NCI-H526 (cell line): ENCODE results near the gene ACP6.

Source experiments
- DNase-seq, 2 experiments: peaks; one replicate each; lab custom pipeline; 2025; lab: John Stamatoyannopoulos, UW

Gene ACP6

GRCh38 chr1:147651466-147651865 lies 18.9 kb downstream of the ACP6 start:
- DNase-seq, result peak in 1 of 2 experiments; percentile 50

GRCh38 chr1:147648933-147649332 lies 21.4 kb downstream of the ACP6 start:
- DNase-seq, result no peak

- DNase-seq, result no peak
These were observed 22.3 kb downstream of the ACP6 start for GRCh38 chr1:147647796-147648633.

- DNase-seq, result no peak
These were observed 26.4 kb downstream of the ACP6 start for GRCh38 chr1:147643974-147644373.

DNA sequence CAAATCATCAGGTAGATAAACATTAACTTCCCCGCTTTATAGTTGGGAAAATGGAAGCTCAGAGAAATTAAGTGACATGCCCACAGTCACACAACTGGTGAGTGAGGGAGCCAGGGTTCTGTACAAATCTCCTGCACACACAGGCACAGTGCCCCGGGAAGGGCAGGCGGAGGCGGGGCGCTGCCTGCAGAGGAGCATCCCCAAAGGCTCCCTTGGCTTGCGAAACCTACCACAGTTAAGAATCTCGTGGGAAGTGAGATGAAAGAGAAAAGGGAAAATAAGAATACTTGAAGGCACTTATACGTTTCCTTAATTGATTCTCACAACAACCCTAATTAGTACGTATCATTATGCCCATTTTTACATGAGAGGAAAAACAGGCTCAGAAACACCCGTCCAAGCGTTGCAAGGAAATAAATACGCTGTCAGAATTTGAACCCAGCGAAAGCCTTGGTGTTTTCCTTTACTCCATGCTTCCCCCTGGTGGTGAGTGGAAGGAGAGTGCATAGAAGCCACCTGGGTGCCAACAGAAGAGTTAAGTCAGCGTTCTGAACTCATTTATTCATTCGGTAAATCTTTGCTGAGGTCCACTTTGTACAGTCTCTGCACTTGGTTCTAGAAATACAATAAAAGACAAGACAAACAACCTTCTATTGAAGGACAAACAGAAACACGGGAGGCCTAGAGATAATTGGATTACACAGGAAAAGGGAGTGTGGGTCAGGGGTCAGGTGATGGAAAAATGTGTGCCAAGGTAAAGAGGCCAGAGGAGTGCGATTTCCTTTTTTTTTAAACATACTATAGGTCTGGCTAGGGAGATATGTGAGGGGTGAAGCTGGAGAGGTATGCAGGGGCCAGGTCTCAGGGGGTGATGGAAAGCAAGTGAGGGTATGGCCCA lies 28.4 kb downstream of the ACP6 start:
- DNase-seq, result peak; percentile 71 to 93

- no peak for DNase-seq
These were observed 29.0 kb downstream of the ACP6 start for GRCh38 chr1:147641291-147641690.

- peak; percentile 95 to 99 for DNase-seq
These were observed 29.7 kb downstream of the ACP6 start for GRCh38 chr1:147640553-147641165.

DNA sequence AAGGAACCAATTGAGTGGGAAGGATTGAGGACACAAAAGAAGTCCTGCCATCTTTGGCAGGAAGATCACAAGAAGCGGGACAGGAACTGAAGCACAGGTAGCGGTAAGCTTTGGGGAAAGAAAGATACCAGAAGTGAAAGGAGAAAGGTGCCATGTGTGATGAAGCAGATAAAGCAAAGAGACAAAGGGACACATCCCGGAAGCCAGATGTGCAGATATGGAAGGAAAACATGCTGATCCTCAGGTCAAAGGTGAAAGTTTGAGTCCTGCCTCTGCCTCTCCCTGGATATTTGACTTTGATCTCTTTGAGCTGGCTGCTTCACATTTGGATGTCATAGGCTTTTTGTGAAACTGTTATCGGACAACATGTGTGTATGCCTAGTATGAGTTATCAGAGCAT lies 34.0 kb downstream of the ACP6 start:
- no peak for DNase-seq

- no peak for DNase-seq
These were observed 35.0 kb downstream of the ACP6 start for GRCh38 chr1:147635342-147635741.

DNA sequence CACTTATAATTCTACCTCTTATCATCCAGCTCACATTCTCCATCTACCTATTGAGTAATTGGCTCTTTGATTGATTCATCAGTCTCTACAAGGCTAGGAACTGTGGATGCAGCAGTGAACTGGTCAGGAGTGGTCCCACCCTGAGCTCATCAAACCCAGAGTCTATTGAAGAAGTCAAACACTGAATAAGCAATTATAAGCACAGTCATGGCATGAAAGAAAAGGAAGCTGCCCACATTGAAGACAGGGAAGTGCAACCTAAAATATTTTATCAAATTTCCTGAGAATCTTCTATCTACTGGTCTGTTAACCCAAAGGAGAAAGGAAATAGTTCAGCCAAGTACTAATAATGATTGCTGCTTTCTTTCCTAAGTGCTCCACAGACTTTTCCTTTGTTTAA lies 35.7 kb downstream of the ACP6 start:
- DNase-seq, result no peak

GRCh38 chr1:147633759-147634158 lies 36.6 kb downstream of the ACP6 start:
- DNase-seq, result no peak

DNA sequence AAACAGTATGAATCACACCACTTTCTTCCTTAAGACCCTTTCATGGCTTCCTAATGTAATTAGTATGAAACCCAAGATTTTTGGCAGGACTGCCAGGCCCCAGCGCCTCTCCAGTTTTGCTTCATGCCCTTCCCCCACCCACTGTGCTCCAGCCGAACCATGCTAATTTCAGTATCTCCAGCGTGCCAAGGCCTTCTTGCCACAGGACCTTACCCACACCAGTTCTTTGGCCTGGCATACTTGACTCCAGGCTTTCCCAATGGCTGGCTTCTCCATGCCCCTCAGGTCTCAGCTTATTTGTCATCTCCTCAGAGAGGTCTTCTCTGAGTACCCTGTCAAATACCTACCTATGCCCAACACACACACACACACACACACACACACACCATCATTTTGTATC lies 38.5 kb downstream of the ACP6 start:
- no peak for DNase-seq

GRCh38 chr1:147630447-147630846 lies 39.9 kb downstream of the ACP6 start:
- DNase-seq, result no peak

GRCh38 chr1:147630022-147630421 lies 40.3 kb downstream of the ACP6 start:
- DNase-seq, result no peak

- no peak for DNase-seq
These were observed 41.9 kb downstream of the ACP6 start for GRCh38 chr1:147628441-147628840.

GRCh38 chr1:147627435-147628110 lies 42.8 kb downstream of the ACP6 start:
- DNase-seq, result peak; percentile 56 to 86

DNA sequence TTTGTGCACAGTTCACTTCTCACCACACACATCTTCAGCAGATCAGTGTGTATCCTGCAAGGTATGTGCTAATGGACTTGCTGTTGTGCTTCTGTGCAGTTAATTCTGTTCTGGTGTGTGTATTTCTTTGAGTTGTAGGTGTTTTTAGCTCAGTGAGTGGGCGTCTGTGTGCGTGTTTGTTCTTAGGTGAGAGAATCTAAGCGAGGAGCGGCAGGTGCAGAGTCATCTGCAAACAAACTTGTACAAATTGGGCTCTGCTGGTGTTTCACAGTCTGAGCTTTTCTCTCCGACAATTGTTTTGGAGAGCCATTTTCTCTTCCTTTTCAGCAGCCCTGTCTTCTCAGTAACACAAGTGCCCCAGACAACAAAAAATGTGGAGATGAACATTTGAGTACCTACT lies 43.6 kb downstream of the ACP6 start:
- no peak for DNase-seq

- DNase-seq, result no peak
These were observed 44.0 kb downstream of the ACP6 start for GRCh38 chr1:147626291-147626690.

DNA sequence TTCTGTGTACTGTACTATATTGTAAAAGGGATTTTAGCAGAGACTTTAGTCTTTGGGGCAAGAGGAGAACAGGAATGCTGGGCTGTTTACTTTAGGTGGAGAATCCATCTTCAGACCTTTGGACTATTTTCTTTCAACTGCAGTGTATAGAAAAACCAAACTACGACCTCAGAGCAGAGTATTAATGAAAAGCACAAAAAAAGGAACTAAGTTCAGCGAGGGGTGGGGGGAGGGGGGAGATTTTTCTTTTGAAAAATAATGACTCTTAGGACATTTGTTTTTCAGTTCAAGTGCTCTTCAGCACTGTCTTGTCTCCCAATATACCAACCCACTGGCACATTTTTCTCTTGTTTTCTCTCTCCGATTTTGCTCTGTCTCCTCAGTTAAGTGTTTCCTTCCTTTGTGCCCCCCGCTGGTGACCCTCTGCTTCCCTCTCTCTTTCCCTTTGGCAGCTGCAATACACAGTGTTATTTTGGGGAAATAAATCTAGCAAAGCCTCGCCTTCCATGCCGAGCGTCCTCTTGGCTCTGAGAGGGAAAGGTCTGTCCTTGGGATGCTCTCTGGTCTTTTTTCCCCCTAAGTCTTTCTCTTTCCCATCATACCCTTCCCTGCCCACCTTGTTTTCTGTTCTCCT lies 44.8 kb downstream of the ACP6 start:
- DNase-seq, result no peak

DNA sequence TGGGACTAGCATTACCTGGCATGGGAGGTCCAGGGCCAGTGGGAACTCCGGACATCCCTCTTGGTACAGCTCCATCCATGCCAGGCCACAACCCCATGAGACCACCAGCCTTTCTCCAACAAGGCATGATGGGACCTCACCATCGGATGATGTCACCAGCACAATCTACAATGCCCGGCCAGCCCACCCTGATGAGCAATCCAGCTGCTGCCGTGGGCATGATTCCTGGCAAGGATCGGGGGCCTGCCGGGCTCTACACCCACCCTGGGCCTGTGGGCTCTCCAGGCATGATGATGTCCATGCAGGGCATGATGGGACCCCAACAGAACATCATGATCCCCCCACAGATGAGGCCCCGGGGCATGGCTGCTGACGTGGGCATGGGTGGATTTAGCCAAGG lies 45.8 kb downstream of the ACP6 start:
- no peak for DNase-seq

DNA sequence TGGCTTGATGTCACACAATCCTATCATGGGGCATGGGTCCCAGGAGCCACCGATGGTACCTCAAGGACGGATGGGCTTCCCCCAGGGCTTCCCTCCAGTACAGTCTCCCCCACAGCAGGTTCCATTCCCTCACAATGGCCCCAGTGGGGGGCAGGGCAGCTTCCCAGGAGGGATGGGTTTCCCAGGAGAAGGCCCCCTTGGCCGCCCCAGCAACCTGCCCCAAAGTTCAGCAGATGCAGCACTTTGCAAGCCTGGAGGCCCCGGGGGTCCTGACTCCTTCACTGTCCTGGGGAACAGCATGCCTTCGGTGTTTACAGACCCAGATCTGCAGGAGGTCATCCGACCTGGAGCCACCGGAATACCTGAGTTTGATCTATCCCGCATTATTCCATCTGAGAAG lies 46.3 kb downstream of the ACP6 start:
- no peak for DNase-seq

- DNase-seq, result no peak
These were observed 47.6 kb downstream of the ACP6 start for GRCh38 chr1:147622731-147623130.
